Muscle of leg (tissue), 11 donors: ENCODE measurements around the gene OGN. TPM values are rescaled to one million over a fixed set of nuclear protein-coding genes. Genes with fewer than 3 reads are reported as not detected.
"Not testable (repeated sequence)": the region's sequence is repeated elsewhere in the genome, so short reads cannot be mapped to it uniquely, and the experiment has no call there.

Source experiments
- DNase-seq: peaks from one replicate; pipeline ENCODE4 v3.0.0; 2013
- H3K27ac ChIP-seq: one replicate; pipeline ENCODE4 v1.5.1; 2013; ENCODE audit warnings: mild to moderate bottlenecking, low read length, control low read depth
- H3K27me3 ChIP-seq: one replicate; pipeline ENCODE4 v1.6.1; 2013; ENCODE audit warnings: low read length; ENCODE audit not compliant: control insufficient read depth, insufficient read depth
- H3K36me3 ChIP-seq: one replicate; pipeline ENCODE4 v1.6.1; 2013; ENCODE audit warnings: low read length; ENCODE audit not compliant: control insufficient read depth, insufficient read depth
- H3K4me1 ChIP-seq: one replicate; pipeline ENCODE4 v1.6.1; 2013; ENCODE audit warnings: low read length; ENCODE audit not compliant: control insufficient read depth, insufficient read depth
- H3K4me3 ChIP-seq: one replicate; pipeline ENCODE4 v1.5.1; 2013; ENCODE audit warnings: low read length, control low read depth
- H3K9me3 ChIP-seq: replicated peaks from 2 replicates; pipeline ENCODE4 v1.6.1; 2013; ENCODE audit warnings: low read depth, low read length; ENCODE audit not compliant: control insufficient read depth
- WGBS: methylation state at CpG from one replicate; pipeline ENCODE4 v1.1.5; 2013; ENCODE audit warnings: missing lambda C conversion rate; ENCODE audit not compliant: insufficient coverage; 5-methylcytosine and 5-hydroxymethylcytosine counted together
- polyA plus RNA-seq, 8 donors: library from polyadenylated mRNA; unstranded; fragments of 120-200 nt; gene quantifications; one replicate each; pipeline versions ENCODE4 v1.2.1 to v1.2.3, GENCODE V29; 2013; ENCODE audit warnings: inconsistent platforms in 1 of 8, low replicate concordance in 1 of 8; ENCODE audit not compliant: insufficient read length in 8 of 8, insufficient read depth in 1 of 8
- total RNA-seq: library from RNA; stranded (reverse); fragments of 120-200 nt; gene quantifications from one replicate; pipeline ENCODE4 v1.2.4, GENCODE V29; 2013

The OGN gene
- total and polyA plus RNA-seq, 9 donors = 346 to 821 (median 454) TPM

- no CpG with 5 or more reads among the region's 5 CpGs for WGBS
- peak; percentile 90 for DNase-seq
- Histone ChIP-seq H3K27me3 (no peaks in the 10 kb centered on the region), H3K27ac (peak overlapping the region; percentile 13), H3K4me3 (no peak overlapping the region), H3K9me3 (no peaks in the 10 kb centered on the region), H3K4me1 (no peaks in the 10 kb centered on the region), H3K36me3 (no peaks in the 10 kb centered on the region)
Observed at GRCh38 chr9:92432350-92432749, 28.0 kb upstream of the OGN start.

GRCh38 chr9:92429836-92430235 is 25.5 kb upstream of the OGN start:
- H3K4me1 ChIP-seq = peaks cover 11% of the 10 kb centered on the region
- H3K9me3 ChIP-seq = no peaks in the 10 kb centered on the region
- H3K27ac ChIP-seq = no peak overlapping the region
- no peak overlapping the region for H3K4me3 ChIP-seq
- no peaks in the 10 kb centered on the region for H3K27me3 ChIP-seq
- WGBS = no CpG with 5 or more reads among the region's 2 CpGs
- no peak for DNase-seq
- H3K36me3 ChIP-seq = no peaks in the 10 kb centered on the region

GRCh38 chr9:92426501-92427145 is 22.2 kb upstream of the OGN start:
- DNase-seq = peak; percentile 80
- peaks cover 15% of the 10 kb centered on the region for H3K4me1 ChIP-seq
- no peaks in the 10 kb centered on the region for H3K27me3 ChIP-seq
- no peak overlapping the region for H3K4me3 ChIP-seq
- no peaks in the 10 kb centered on the region for H3K36me3 ChIP-seq
- H3K9me3 ChIP-seq = no peaks in the 10 kb centered on the region
- WGBS = 23% methylated on average over 3 of the region's 5 CpGs
- peak overlapping the region; percentile 81 for H3K27ac ChIP-seq

GRCh38 chr9:92425474-92425873 is 21.1 kb upstream of the OGN start:
- Histone ChIP-seq H3K9me3 (no peaks in the 10 kb centered on the region), H3K27me3 (no peaks in the 10 kb centered on the region), H3K4me3 (no peak overlapping the region), H3K27ac (peak overlapping the region; percentile 81), H3K36me3 (no peaks in the 10 kb centered on the region), H3K4me1 (peaks cover 15% of the 10 kb centered on the region)
- no CpG with 5 or more reads among the region's 2 CpGs for WGBS
- DNase-seq = peak; percentile 94

GRCh38 chr9:92424340-92424739 is 20.0 kb upstream of the OGN start, which contains the start of gene OMD:
Gene OMD, minus strand, starts transcription at chr9:92424471. Its CDS starts 6,913 bp downstream, at chr9:92417558.
- Histone ChIP-seq H3K27ac (peak within 1 kb of the TSS; percentile 81), H3K36me3 (no peaks in the 10 kb centered on the region), H3K9me3 (no peaks in the 10 kb centered on the region), H3K27me3 (no peaks in the 10 kb centered on the region), H3K4me3 (peak within 1 kb of the TSS; percentile 4), H3K4me1 (peaks cover 15% of the 10 kb centered on the region)
- DNase-seq = peak; percentile 79
- WGBS = no CpG with 5 or more reads among the region's 1 CpG

GRCh38 chr9:92423612-92424011 is 19.2 kb upstream of the OGN start:
- Histone ChIP-seq H3K27me3 (no peaks in the 10 kb centered on the region), H3K4me1 (peaks cover 15% of the 10 kb centered on the region), H3K36me3 (no peaks in the 10 kb centered on the region), H3K4me3 (peak overlapping the region; percentile 4), H3K27ac (peak overlapping the region; percentile 81), H3K9me3 (no peaks in the 10 kb centered on the region)
- WGBS = no CpG with 5 or more reads among the region's 2 CpGs
- DNase-seq = peak; percentile 51

- Histone ChIP-seq H3K36me3 (no peaks in the 10 kb centered on the region), H3K4me3 (no peak overlapping the region), H3K27me3 (no peaks in the 10 kb centered on the region), H3K27ac (peak overlapping the region; percentile 81), H3K9me3 (no peaks in the 10 kb centered on the region), H3K4me1 (peaks cover 15% of the 10 kb centered on the region)
- WGBS = 18% methylated on average over 1 of the region's 2 CpGs
- no peak for DNase-seq
Observed at GRCh38 chr9:92422611-92423338, 18.4 kb upstream of the OGN start.

GRCh38 chr9:92414566-92414965 is 10.2 kb upstream of the OGN start:
- Histone ChIP-seq H3K27ac (no peak overlapping the region), H3K4me3 (no peak overlapping the region), H3K36me3 (no peaks in the 10 kb centered on the region), H3K4me1 (peaks cover 3% of the 10 kb centered on the region), H3K27me3 (no peaks in the 10 kb centered on the region), H3K9me3 (peaks cover 2% of the 10 kb centered on the region)
- DNase-seq = no peak
- no CpG with 5 or more reads among the region's 1 CpG for WGBS

GRCh38 chr9:92411157-92411556 is 6.8 kb upstream of the OGN start:
- WGBS = 48% methylated on average over 3 of the region's 4 CpGs
- peak; percentile 52 for DNase-seq
- H3K27ac ChIP-seq = peak overlapping the region; percentile 91
- not testable (repeated sequence) for H3K36me3 ChIP-seq, H3K4me3 ChIP-seq, H3K9me3 ChIP-seq, H3K27me3 ChIP-seq
- peaks cover 12% of the 10 kb centered on the region for H3K4me1 ChIP-seq

- no peaks in the 10 kb centered on the region for H3K36me3 ChIP-seq
- H3K4me3 ChIP-seq = no peak overlapping the region
- H3K27ac ChIP-seq = peak overlapping the region; percentile 91
- H3K4me1 ChIP-seq = peaks cover 16% of the 10 kb centered on the region
- peaks cover 2% of the 10 kb centered on the region for H3K9me3 ChIP-seq
- WGBS = no CpG with 5 or more reads among the region's 2 CpGs
- no peaks in the 10 kb centered on the region for H3K27me3 ChIP-seq
- peak; percentile 92 for DNase-seq
Observed at GRCh38 chr9:92408747-92409478, 4.5 kb upstream of the OGN start.
